GM18526 (cell line): ENCODE measurements around the gene HOXC4.

Experiments used
- POLR2A ChIP-seq: IDR thresholded peaks from 3 replicates; pipeline ENCODE4 v1.6.1; 2011; ENCODE audit not compliant: insufficient read length; ENCODE audit errors: extremely low read depth

The HOXC4 gene

DNA sequence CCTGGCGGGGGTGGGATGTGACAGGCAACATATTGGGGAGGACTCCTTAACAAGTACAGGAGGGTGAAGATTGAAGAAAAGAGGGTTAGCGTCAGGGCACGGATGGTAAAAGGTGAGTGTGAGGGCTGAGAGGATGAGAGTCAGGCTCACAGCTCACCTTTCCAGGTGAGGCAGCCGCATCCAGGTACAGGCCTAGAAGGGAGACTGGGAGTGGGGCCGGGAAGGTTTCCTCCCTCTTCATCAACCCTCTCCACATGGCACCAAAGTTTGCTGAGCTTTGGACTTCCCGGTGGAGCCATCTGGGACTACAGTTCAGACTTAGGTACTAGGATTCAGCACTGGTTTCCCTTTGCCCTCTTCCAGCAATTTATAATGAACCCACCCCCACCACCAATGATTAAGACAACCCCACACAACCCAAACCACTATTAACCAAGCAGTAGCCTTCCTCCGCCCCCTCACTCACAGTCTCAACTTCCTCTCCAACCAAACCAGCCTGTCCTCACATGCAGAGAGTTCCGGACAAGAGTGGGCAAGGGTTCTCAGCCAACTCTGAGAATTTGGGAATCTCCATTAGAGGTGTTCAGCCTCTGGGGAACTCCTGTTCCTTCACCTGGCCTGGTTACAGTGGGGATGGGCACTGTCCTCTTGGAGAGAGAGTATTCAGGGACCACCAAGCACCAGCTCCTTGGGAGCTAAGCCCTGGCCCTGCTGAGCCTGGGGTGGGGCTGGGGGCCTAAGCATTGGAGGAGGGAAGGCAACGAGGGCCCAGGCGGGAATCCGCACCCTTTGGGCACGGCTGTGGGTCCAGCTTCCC is 2.4 kb upstream of the HOXC4 start:
- TF ChIP-seq POLR2A = peak; percentile 30

DNA sequence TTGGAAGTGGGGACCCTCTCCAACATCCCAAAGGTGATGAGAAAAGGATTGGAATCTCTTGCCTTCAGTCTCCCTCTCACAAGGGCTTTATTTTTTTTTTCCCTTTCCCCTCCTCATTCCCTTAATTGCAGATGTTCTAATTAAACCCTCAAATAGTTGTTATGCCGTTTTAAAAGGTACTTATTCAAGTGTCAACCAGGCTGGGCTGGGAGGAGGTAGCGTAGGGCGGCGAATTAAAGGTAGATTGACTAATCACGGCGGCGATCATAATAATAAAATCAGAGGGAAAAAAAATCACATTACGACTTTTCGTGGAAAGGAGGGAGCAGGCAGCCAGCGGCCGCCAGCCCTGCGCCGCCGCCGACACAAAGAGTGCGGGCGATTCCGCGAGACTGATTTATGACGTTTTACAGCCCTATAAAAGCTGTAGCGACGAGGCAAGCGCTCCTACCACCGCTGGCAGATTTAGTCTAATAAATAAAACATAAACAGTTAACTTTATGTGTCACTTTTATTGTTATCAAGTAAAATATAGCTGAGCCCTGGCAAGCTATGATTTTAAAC is 1.7 kb upstream of the HOXC4 start:
- no peak for TF ChIP-seq POLR2A

DNA sequence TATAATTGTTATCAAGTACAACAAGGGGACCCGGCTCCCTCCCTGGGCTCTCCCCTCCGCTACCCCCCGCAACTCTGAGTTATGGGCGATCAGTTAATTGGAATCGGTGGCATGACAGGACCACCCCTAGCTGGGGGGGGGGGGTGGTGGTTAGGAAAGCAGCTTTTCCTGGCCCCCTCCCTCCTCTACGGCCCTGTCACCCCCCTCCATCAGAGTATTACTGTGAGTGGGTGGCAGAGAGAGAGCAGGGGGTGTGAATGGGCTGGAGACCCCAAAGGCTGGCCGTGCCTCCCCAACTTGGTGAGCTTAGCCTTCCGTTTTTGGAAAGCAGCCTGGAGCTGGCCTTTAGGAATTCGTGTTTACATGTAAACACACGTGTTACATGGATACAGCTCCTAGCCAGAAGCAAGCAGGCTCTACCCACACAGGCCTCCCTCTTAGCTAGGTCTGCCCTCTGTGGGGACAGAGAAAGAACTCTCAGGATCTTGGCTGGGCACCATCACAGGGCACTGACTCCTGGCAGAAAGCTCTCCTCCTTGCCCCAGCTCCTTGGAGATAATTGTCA is 1.1 kb upstream of the HOXC4 start:
- TF ChIP-seq POLR2A = no peak

DNA sequence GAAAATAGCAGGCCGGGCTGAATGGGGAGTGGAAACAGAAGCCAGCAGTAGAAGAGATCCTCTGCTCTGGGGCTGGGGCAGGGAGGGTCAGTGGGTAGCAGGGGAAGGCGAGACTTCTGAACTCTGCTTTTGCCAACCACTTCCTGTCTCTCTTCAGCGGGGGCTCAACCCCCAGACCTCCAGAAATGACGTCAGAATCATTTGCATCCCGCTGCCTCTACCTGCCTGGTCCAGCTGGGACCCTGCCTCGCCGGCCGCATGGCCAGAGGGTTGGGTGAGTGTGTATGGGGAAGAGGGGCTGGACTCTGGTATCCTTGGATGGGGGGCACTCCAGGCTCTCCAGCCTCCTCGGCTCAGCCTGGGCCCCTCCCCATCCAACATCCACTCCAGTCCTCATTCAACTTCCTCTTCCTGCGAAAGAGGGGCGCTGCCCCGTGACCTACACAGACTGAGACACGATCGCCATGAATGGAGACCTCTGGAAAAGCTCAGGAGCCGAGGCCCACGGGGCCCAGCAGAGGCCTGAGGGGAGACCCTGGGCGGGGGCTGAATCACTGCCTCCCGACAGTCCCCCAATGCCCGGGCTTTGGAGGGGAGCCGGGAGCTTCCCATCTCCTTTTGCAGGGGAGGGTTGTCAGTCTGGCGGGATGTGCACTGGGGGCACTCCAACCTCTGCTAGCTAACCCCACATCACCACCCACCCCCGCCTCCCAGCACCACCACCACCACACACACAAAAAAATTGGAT is 458 bp upstream of the HOXC4 start:
- peak; percentile 85 for TF ChIP-seq POLR2A

DNA sequence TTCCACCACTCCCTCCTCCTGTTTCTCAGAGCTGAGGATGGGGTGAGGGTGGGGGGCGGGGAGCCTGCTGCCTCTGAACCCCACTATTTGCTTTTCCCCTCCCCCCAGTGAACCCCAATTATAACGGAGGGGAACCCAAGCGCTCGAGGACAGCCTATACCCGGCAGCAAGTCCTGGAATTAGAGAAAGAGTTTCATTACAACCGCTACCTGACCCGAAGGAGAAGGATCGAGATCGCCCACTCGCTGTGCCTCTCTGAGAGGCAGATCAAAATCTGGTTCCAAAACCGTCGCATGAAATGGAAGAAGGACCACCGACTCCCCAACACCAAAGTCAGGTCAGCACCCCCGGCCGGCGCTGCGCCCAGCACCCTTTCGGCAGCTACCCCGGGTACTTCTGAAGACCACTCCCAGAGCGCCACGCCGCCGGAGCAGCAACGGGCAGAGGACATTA is 1.1 kb downstream of the HOXC4 start:
- no peak for TF ChIP-seq POLR2A

DNA sequence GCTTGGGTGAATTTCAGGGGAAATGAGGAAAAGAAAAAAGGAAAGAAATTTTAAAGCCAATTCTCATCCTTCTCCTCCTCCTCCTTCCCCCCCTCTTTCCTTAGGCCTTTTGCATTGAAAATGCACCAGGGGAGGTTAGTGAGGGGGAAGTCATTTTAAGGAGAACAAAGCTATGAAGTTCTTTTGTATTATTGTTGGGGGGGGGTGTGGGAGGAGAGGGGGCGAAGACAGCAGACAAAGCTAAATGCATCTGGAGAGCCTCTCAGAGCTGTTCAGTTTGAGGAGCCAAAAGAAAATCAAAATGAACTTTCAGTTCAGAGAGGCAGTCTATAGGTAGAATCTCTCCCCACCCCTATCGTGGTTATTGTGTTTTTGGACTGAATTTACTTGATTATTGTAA is 1.9 kb downstream of the HOXC4 start:
- TF ChIP-seq POLR2A = no peak

DNA sequence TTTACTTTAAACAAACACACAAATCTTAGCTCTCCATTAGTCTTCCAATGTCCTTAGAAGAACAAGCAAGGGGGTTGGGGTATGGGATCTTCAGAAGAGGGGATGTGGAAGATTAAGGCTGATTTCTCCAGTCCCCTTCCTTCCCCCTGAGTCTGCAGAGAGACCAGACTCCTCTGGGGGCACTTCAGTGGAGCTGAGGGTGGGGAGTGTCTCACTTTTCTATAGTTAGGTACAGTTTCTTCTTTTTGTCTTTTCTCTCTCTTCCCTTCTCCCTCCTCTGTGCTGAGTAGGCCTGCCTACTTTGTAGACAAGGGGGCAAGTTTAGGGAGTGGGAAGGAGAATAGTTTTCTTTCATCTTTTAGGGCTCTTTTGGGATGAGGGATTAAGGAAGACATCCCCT is 2.5 kb downstream of the HOXC4 start:
- no peak for TF ChIP-seq POLR2A

DNA sequence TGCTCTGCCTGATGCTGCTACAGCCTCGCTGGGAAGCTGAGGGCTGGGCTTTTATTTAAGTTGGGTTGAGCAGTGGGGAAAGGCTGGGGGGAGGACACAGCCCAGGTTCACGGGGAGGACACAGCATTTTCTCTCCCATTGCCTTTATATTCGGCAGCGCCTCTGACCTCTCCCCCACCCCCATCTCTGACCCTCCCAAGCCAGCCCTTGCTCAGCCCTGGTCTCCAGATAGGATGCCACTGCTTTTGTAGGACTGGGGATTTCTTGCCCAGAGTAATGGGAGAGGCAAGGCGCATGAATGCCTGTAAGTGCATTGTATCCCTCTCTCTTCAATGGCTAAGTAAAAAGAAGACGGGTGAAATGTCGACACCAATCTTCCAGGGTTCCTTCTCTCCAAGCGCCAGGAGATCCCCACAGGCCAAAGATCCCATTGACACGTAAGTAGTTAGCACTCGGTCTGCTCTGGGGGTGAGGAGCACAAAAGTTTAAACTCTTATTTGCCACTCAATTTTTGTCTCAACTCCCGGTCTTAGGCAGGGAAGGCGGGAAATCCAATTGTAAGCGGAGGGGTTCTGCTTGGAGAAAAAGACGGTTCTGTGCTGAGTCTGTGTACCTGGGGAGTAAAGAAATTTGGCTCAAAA is 4.6 kb downstream of the HOXC4 start:
- TF ChIP-seq POLR2A = no peak

DNA sequence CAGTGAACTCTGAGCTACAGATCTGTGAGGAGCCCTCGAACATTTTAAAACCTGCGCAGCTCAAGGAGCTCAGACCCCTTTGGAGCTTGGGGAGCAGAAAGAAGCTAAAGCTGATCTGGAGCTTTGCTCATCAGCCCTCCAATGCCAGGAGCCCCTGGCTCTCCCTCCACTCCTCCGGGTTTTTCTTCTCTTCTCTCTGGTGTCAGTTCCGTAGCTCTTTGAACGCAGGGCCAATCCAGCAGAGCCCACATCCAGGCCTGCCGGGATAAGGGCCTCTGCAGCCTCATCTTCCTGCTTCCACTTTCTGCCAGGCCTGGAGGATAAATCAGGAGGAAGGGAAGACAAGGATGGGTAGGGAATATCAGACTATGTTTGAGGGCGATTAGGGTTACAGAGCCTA is 6.0 kb downstream of the HOXC4 start:
- no peak for TF ChIP-seq POLR2A

DNA sequence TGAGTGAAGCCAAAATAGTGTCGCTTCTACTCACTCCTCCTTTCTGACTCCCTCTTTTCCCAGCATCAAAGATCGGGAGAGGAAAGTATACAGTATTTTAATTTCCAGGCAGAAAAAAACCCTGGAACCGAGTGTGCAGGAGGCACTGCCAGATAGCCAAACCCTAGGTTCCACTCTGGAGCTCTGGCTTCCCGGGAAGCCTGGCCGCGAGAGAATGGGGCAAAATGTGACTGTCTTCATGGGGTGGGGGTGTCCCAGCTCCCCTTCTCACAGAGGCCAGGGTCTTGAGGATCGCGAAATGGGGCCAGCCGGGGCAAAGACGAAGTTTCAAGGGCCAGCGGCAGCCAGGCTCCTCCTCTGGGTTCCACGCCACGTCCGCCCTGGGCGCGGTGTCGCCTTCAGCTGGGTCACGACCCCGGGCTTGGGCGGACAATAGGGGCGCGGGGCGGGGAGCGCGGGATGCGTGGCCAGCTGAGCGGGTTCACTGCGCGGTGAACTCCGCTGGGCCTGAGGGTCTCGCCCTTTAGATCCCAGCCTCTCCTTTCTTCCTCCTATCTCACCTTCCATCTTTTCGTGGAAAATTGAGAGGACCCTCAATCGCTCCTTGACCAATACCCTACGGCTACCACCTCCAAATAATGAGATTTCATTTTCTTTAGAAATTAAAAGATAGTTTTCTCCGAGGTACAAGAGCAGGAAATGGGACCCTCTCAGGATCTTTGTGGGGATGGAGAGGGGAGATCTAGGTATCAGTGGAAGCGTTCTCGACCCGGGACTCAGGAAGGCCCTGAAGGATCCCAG is 6.7 kb downstream of the HOXC4 start:
- TF ChIP-seq POLR2A = no peak

DNA sequence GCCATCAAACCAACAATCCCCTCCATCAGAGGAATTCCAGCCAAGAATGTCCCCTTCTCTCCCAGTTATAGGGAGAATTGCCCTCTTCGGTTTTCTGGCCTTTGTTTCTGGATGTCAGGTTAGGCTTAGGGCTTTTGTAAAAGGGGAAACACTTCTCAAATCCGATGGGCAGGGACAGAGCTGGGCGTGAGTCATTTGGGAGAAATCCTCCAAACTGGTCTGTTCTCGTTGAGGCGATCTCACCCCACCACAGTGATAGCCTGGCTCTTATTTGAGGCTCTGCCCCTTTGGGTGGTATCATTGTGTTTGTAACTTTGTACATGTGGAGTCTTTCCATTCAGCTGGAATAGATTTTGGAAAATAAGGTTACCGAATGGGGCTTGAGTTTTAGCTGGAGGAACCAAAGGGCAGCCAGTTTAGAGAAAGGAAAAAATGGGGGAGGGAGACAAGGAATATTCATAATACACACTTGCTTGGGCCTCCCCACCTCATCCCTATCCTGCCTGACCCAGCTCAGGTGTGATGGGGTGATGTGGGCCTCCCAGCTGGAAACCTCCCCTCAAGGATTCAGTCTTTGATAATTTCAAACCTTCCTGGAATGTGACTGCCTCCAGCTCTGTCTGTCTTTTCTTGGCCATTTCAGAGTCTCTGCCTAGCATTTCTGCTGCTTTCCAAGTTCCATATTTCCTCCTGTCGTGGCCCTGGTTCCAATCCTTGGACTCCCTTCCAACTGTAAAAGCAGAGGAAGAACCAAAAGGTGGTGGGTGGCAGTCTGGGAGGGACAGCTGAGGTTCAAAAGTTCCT is 7.5 kb downstream of the HOXC4 start:
- no peak for TF ChIP-seq POLR2A

DNA sequence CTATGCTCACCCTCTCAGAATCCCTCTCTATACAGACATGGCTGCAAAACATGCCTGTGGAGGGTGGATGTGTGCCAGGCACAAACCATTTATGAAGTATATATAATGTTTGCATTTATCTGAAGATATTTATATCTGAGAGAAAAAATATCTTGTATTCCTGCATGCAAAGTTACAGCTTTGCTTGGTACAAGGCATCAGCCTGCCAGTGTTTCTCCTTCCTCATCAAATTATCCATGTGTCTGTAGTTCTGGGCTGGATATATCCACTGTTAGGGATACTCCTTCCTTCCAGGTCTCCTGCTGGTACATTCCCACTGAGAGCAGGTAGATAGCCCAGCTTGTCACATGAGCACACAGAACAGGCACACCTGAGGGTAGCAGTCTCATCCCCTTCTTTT is 12.0 kb downstream of the HOXC4 start:
- TF ChIP-seq POLR2A = no peak

DNA sequence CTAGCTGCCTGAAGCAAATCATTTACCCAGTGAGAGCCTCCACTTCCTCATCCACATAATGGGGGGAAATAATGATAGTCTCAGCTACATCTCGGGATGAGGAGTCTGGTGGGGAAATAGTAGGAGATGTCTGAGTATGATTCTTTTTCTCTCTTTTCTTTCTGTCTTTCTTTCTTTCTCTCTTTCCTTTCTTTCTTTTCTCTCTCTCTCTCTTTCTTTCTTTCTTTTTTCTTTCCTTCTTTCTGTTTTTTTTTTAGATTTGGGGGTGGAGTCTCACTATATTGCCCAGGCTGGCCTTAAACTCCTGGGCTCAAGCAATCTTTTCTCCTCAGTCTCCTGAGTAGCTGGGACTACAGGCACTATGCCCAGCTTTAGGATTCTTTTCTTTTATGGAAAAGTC is 12.8 kb downstream of the HOXC4 start:
- TF ChIP-seq POLR2A = no peak
